Skeletal muscle tissue (tissue), 4 donors: ENCODE data around the gene PTPRN2. TPM values are rescaled to one million over a fixed set of nuclear protein-coding genes. Genes with fewer than 3 reads are reported as not detected.
"Not testable (repeated sequence)": the region's sequence is repeated elsewhere in the genome, so short reads cannot be mapped to it uniquely, and the experiment has no call there.

Experiments
- H3K27ac ChIP-seq: one replicate; pipeline ENCODE4 v1.7.0; 2013; ENCODE audit warnings: mild to moderate bottlenecking, low read depth, low read length, inconsistent platforms
- H3K27me3 ChIP-seq, 3 donors: one replicate each; pipeline ENCODE4 v1.7.0; 2013; ENCODE audit warnings: low read length in 3 of 3; ENCODE audit not compliant: control insufficient read depth in 3 of 3, insufficient read depth in 3 of 3
- H3K36me3 ChIP-seq, 3 donors: one replicate each; pipeline ENCODE4 v1.7.0; 2013; ENCODE audit warnings: low read length in 3 of 3; ENCODE audit not compliant: control insufficient read depth in 3 of 3, insufficient read depth in 3 of 3
- H3K4me1 ChIP-seq, 3 donors: one replicate each; pipeline ENCODE4 v1.7.0; 2013; ENCODE audit warnings: low read length in 3 of 3, mild to moderate bottlenecking in 3 of 3; ENCODE audit not compliant: control insufficient read depth in 3 of 3, insufficient read depth in 3 of 3
- H3K4me3 ChIP-seq, 3 donors: one replicate each; pipeline ENCODE4 v1.7.0; 2013; ENCODE audit warnings: low read length in 3 of 3
- H3K9ac ChIP-seq, 3 donors: one replicate each; pipeline ENCODE4 v1.7.0; 2013; ENCODE audit warnings: low read length in 3 of 3, mild to moderate bottlenecking in 3 of 3, moderate library complexity in 2 of 3, low read depth in 1 of 3
- H3K9me3 ChIP-seq, 3 donors: one replicate each; pipeline ENCODE4 v1.7.0; 2013; ENCODE audit warnings: low read length in 3 of 3; ENCODE audit not compliant: control insufficient read depth in 3 of 3
- total RNA-seq: library from RNA; depleted of rRNA; stranded (reverse); fragments of >200 nt; gene quantifications from one replicate; pipeline ENCODE4 v1.2.3, GENCODE V29; 2014
- donor health status: Osteomylitis.

Gene PTPRN2
- total RNA-seq, 1 donor from 2014 or later = 1.6 TPM

DNA sequence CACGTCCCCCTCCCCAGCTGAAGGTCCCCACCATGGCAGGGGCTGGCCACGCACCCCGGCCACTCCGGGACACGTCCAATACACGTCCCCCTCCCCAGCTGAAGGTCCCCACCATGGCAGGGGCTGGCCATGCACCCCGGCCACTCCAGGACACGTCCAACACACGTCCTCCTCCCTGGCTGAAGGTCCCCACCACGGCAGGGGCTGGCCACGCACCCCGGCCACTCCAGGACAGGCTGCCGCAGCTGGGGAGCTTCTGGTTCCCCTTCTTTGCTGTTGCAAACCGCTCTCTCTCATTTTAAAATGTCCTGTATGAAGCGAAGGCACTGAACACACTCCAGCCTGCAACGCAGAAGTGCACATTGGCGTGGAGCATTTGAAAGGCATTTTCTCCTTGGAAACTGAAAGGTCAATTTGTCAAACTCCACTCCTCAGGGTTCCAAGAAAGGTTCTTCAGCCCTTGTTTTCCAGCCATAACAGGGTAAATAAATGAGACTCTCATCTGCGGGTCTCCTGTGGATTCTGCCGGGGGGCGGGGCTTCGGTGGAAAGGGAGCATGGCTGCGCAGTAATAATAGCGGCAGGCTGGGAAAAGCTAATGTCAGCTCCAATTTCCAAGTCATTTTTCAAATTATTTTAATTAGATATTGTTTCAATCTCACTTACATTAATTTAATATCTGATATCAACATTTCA lies 670.5 kb downstream of the PTPRN2 start:
- Histone ChIP-seq H3K9me3 (peaks cover 2 to 8% (median 7%) of the 10 kb centered on the region in 3 donors), H3K9ac (no peak overlapping the region), H3K36me3 (no peaks in the 10 kb centered on the region), H3K27me3 (no peaks in the 10 kb centered on the region), H3K4me1 (no peaks in the 10 kb centered on the region), H3K27ac (no peak overlapping the region), H3K4me3 (no peak overlapping the region)

DNA sequence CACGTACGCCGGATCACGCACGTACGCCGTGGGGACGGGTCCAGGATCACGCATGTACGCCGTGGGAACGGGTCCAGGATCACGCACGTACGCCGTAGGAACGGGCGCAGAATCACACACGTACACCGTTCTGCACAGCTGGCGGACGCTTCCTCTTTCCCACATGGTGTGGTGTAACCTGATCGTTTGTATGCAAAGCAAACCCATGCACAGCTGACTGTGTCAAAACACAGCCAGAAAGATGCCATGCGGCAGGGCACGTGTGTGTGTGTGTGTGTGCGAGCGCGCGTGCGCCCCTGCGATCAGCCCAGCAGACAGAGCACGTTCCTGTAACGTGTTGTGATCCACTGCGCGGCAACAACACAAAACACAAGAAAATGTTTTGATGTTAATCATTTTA lies 677.2 kb downstream of the PTPRN2 start:
- peaks cover 0 to 2% (median 0%) of the 10 kb centered on the region in 3 donors for H3K4me1 ChIP-seq
- H3K27me3 ChIP-seq = peaks cover 0 to 3% (median 0%) of the 10 kb centered on the region in 3 donors
- H3K4me3 ChIP-seq = no peak overlapping the region
- H3K27ac ChIP-seq = no peak overlapping the region
- H3K9ac ChIP-seq = no peak overlapping the region
- H3K36me3 ChIP-seq = no peaks in the 10 kb centered on the region
- H3K9me3 ChIP-seq = peaks cover 0 to 12% (median 4%) of the 10 kb centered on the region in 3 donors

- not testable (repeated sequence) for H3K27ac ChIP-seq, H3K4me3 ChIP-seq, H3K27me3 ChIP-seq, H3K9ac ChIP-seq, H3K4me1 ChIP-seq, H3K36me3 ChIP-seq
- peaks cover 0 to 11% (median 4%) of the 10 kb centered on the region in 3 donors for H3K9me3 ChIP-seq
Measured at GRCh38 chr7:157910045-157910444, 677.6 kb downstream of the PTPRN2 start.

GRCh38 chr7:157909370-157909769 lies 678.3 kb downstream of the PTPRN2 start:
- Histone ChIP-seq H3K4me3 (no peak overlapping the region), H3K4me1 (peaks cover 0 to 2% (median 0%) of the 10 kb centered on the region in 3 donors), H3K36me3 (no peaks in the 10 kb centered on the region), H3K9me3 (peaks cover 0 to 7% (median 4%) of the 10 kb centered on the region in 3 donors), H3K27ac (no peak overlapping the region), H3K27me3 (peaks cover 0 to 3% (median 0%) of the 10 kb centered on the region in 3 donors), H3K9ac (no peak overlapping the region)

- H3K36me3 ChIP-seq = no peaks in the 10 kb centered on the region
- peaks cover under 1 to 6% (median 4%) of the 10 kb centered on the region in 3 donors for H3K9me3 ChIP-seq
- no peak overlapping the region for H3K9ac ChIP-seq
- peaks cover 0 to 2% (median 0%) of the 10 kb centered on the region in 3 donors for H3K4me1 ChIP-seq
- peaks cover 0 to 3% (median 0%) of the 10 kb centered on the region in 3 donors for H3K27me3 ChIP-seq
- no peak overlapping the region for H3K27ac ChIP-seq
- H3K4me3 ChIP-seq = no peak overlapping the region
Measured at GRCh38 chr7:157908006-157908782, 679.4 kb downstream of the PTPRN2 start.

GRCh38 chr7:157907091-157907490 lies 680.5 kb downstream of the PTPRN2 start:
- peaks cover 0 to 2% (median 0%) of the 10 kb centered on the region in 3 donors for H3K4me1 ChIP-seq
- H3K27me3 ChIP-seq = peaks cover 0 to 3% (median 0%) of the 10 kb centered on the region in 3 donors
- H3K4me3 ChIP-seq = no peak overlapping the region
- peaks cover 3 to 10% (median 5%) of the 10 kb centered on the region in 3 donors for H3K9me3 ChIP-seq
- no peaks in the 10 kb centered on the region for H3K36me3 ChIP-seq
- no peak overlapping the region for H3K9ac ChIP-seq
- no peak overlapping the region for H3K27ac ChIP-seq

- Histone ChIP-seq H3K4me1 (peaks cover 0 to 2% (median 0%) of the 10 kb centered on the region in 3 donors), H3K9ac (no peak overlapping the region), H3K36me3 (no peaks in the 10 kb centered on the region), H3K9me3 (peaks cover 0 to 10% (median 3%) of the 10 kb centered on the region in 3 donors), H3K27ac (no peak overlapping the region), H3K27me3 (peaks cover 0 to 3% (median 0%) of the 10 kb centered on the region in 3 donors), H3K4me3 (no peak overlapping the region)
Measured at GRCh38 chr7:157906583-157906982, 681.0 kb downstream of the PTPRN2 start.

GRCh38 chr7:157905651-157906461 lies 681.8 kb downstream of the PTPRN2 start:
- Histone ChIP-seq H3K36me3 (no peaks in the 10 kb centered on the region), H3K27ac (no peak overlapping the region), H3K9ac (no peak overlapping the region), H3K4me1 (peaks cover 0 to 2% (median 0%) of the 10 kb centered on the region in 3 donors), H3K27me3 (peaks cover 0 to 3% (median 0%) of the 10 kb centered on the region in 3 donors), H3K9me3 (peaks cover 0 to 10% (median 3%) of the 10 kb centered on the region in 3 donors), H3K4me3 (no peak overlapping the region)

GRCh38 chr7:157904866-157905570 lies 682.6 kb downstream of the PTPRN2 start:
- peaks cover 0 to 6% (median 3%) of the 10 kb centered on the region in 3 donors for H3K27me3 ChIP-seq
- H3K9ac ChIP-seq = no peak overlapping the region
- no peaks in the 10 kb centered on the region for H3K36me3 ChIP-seq
- peaks cover 0 to 2% (median 0%) of the 10 kb centered on the region in 3 donors for H3K4me1 ChIP-seq
- H3K4me3 ChIP-seq = no peak overlapping the region
- no peak overlapping the region for H3K27ac ChIP-seq
- peaks cover 0 to 7% (median 3%) of the 10 kb centered on the region in 3 donors for H3K9me3 ChIP-seq
